ACHN (cell line): ENCODE results near the gene FAM72A.
A peak's percentile ranks its signal among the peaks of the same experiment; 100 is the strongest.
"Not testable (repeated sequence)": the region's sequence is repeated elsewhere in the genome, so short reads cannot be mapped to it uniquely, and the experiment has no call there.

Source experiments
- DNase-seq: peaks from one replicate; pipeline ENCODE4 v3.0.0-alpha.2; 2015
- in situ Hi-C: cut with HindIII; loops from 2 replicates; pipeline ENCODE4 v1.10.0; 2017; ENCODE audit warnings: low sequenced_read_pairs, low pct_ligation_motif_present, low pct_unique_long_range_greater_than_20kb

Gene FAM72A

DNA sequence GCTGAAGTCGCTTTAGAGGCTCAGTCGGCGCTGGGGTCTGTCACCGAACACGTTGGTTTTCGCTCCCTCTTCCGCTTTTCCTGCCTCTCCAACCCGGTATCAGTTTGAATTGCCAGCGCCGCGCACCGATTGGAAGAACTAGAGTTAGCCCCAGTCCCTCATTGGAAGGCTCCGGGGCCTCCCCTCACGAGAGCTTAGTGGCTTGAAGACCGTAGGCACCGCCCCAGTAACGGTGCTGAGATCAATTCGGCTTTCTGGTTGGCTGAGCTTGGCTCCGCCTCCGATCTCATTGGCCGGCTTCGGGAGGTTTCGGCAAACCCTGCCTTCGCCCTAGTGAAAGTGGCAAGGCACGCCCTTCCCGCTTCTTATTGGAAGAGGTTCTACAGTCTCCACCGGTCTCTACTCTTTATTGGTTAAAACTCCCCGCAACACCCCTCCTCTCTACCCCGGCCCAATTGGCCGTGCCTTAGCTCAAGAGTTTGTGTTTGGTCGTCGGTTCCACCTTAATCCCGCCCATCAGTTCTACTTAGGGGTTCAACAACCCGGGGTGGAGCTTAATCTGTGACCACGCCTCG lies at the start of gene FAM72A:
FAM72A (minus strand) TSS at position 51 of the 575 bp plus-strand sequence. CDS start 814 bp downstream, outside the sequence.
- DNase-seq: peak; percentile 100

DNA sequence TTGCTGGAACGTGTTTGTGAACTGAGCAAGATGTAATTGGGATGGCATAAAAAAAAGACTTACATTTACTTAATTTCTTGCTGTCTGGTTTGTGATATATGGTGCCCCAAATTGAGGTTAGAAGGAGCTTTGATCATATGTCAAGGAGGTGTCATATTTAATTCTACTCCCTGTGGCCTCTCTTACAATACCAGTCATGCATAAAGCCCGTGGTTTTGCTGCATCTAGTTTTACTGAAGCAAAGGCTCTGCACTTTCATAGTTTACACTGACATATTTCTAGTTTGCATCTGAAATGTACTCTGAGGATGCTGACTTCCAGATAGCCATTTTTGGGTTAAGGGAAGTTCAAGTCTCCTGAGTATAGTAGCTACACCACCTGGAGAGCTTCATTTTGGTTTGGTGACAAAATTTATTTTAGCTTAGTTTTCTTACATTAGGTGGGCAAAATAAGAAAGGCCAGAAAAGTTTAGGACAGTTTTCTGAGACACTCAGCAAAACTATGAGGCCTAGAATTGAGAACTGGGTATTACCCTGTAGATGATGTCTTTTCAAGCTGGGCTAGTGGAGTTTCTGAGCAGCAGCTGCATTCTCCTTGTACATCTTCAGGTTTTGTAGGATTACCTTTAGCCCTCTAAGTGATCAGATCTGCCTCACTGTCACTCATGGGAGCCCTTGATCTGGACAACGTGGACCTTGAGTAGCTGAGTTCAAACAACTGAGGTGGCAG lies 48.5 kb upstream of the FAM72A start:
- in situ Hi-C loops: not testable (repeated sequence)

More for the DNA sequence above, at the start of gene FAM72A:
- in situ Hi-C loops: not testable (repeated sequence)

GRCh38 chr1:206246129-206246886 lies 43.7 kb upstream of the FAM72A start:
- in situ Hi-C loops, DNase-seq: not testable (repeated sequence)

More for the DNA sequence above, 48.5 kb upstream of the FAM72A start:
- not testable (repeated sequence) for DNase-seq

- in situ Hi-C loops: not testable (repeated sequence)
Measured at GRCh38 chr1:206245479-206245878, 42.8 kb upstream of the FAM72A start.

GRCh38 chr1:206243335-206243734 lies 40.7 kb upstream of the FAM72A start:
- DNase-seq, in situ Hi-C loops: not testable (repeated sequence)

More at GRCh38 chr1:206245479-206245878, 42.8 kb upstream of the FAM72A start:
- not testable (repeated sequence) for DNase-seq

- in situ Hi-C loops, DNase-seq: not testable (repeated sequence)
Measured at GRCh38 chr1:206240288-206240687, 37.6 kb upstream of the FAM72A start.

DNA sequence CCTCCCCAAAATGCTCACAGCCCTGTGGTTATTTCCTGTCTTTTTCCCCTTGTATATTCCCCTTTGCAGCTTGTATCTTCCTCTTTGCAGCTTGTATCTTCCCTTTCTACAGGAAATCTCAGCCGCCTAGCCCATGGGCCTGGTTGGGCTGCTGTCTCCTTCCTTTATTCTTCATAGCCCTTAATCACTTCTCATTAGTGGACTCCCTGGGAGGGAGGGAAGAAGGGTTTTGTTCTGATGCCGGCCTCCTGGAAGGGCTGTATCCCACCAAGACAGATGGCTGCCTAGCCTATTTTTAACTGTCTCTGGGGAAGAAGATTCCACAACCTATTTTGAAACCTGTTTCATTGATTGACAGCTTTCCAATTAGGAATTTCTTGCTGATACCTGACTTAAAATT lies 32.6 kb upstream of the FAM72A start:
- in situ Hi-C loops, DNase-seq: not testable (repeated sequence)

GRCh38 chr1:206234189-206234916 lies 31.7 kb upstream of the FAM72A start:
- DNase-seq, in situ Hi-C loops: not testable (repeated sequence)

- in situ Hi-C loops, DNase-seq: not testable (repeated sequence)
Measured at GRCh38 chr1:206232970-206233645, 30.5 kb upstream of the FAM72A start.

GRCh38 chr1:206231989-206232388 lies 29.4 kb upstream of the FAM72A start:
- in situ Hi-C loops, DNase-seq: not testable (repeated sequence)

- DNase-seq, in situ Hi-C loops: not testable (repeated sequence)
Measured at GRCh38 chr1:206229286-206229685, 26.6 kb upstream of the FAM72A start.

GRCh38 chr1:206226886-206227285 lies 24.2 kb upstream of the FAM72A start:
- in situ Hi-C loops: not testable (repeated sequence)

DNA sequence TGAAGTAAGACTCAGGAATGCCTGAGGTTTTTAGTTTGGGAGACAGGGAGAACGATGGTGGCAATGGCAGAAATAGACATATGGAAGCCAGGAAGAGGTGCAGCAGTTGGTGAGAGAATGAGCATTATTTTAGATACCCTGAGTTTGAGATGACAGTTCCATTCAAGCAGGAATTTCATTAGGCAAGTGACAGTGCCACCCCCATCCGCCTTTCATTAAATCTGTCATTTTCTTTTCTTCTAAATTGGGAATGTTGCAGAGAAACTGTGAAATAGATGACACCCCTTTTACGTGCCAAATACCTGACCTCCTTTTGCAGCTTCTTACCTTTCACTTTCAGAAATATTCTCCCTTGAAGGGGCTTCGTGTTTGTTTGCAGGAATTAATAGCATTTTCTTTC lies 22.7 kb upstream of the FAM72A start:
- in situ Hi-C loops: not testable (repeated sequence)

More at GRCh38 chr1:206226886-206227285, 24.2 kb upstream of the FAM72A start:
- not testable (repeated sequence) for DNase-seq

GRCh38 chr1:206224190-206224776 lies 21.6 kb upstream of the FAM72A start:
- DNase-seq, in situ Hi-C loops: not testable (repeated sequence)

More for the DNA sequence above, 22.7 kb upstream of the FAM72A start:
- not testable (repeated sequence) for DNase-seq

GRCh38 chr1:206221585-206221984 lies 18.9 kb upstream of the FAM72A start:
- in situ Hi-C loops, DNase-seq: not testable (repeated sequence)

GRCh38 chr1:206220332-206221000 lies 17.8 kb upstream of the FAM72A start:
- DNase-seq: peak; percentile 33
- in situ Hi-C loops: not testable (repeated sequence)
